Adrenal gland (tissue), 5 donors: ENCODE data around the gene PTRH2.

Source experiments
- CTCF ChIP-seq, 6 experiments: fragments of 450-650 bp in 4 of 6; fragments of 200-600 bp in 2 of 6; sonication (generic) in 1 of 6; IDR thresholded peaks; 1 replicate in 5 of 6; 2 replicates in 1 of 6; pipeline versions ENCODE4 v1.5.1 to v1.8.0; 2016 to 2021; ENCODE audit warnings: antibody characterized with exemption in 6 of 6, mild to moderate bottlenecking in 2 of 6, moderate library complexity in 1 of 6
- POLR2A ChIP-seq, 2 donors: fragments of 450-650 bp; IDR thresholded peaks; one replicate each; pipeline ENCODE4 v1.6.1; 2017; ENCODE audit warnings: antibody characterized with exemption in 2 of 2, mild to moderate bottlenecking in 2 of 2, moderate library complexity in 1 of 2
- donor health status: DM: no; HTN: no; CAD: no.

- TF ChIP-seq CTCF (IDR thresholded peaks at IDR 0.05) = no peak
- TF ChIP-seq POLR2A (IDR thresholded peaks at IDR 0.05) = no peak
Measured at GRCh38 chr17:59651346-59651745, 55.9 kb downstream of the PTRH2 start.
